Measurements from ENCODE around the gene AHDC1. TPM values are rescaled to one million over a fixed set of nuclear protein-coding genes. Genes with fewer than 3 reads are reported as not detected.

The AHDC1 gene
- total RNA-seq, 5 donors from 2014 or later (not counting 1 experiment from before 2014, with no cell fraction given), result 21.9 to 26.4 (median 23.1) TPM

- H3K27me3 ChIP-seq (replicated peaks in 1 of 2; ENCODE audit: control insufficient read depth in 2 of 2, extremely low read depth in 1 of 2, insufficient read depth in 2 of 2, low read length in 1 of 2), result no peaks in the 10 kb centered on the region
- H3K27me3 Mint-ChIP-seq, result no peaks in the 10 kb centered on the region
- no peak overlapping the region for H3K27ac Mint-ChIP-seq
- H3K4me3 ChIP-seq (ENCODE audit: control insufficient read depth in 1 of 2, extremely low read depth in 1 of 2, low read length in 1 of 2), result no peak overlapping the region
- ATAC-seq (replicated peaks in 1 of 4), result no peak
- H3K4me3 Mint-ChIP-seq, result no peak overlapping the region
- H3K4me1 Mint-ChIP-seq, result peaks cover 13 to 28% (median 23%) of the 10 kb centered on the region in 3 donors
- no peak for DNase-seq
- peaks cover 1 to 14% of the 10 kb centered on the region in 2 donors for H3K36me3 ChIP-seq (ENCODE audit: control insufficient read depth in 2 of 2, extremely low read depth in 1 of 2, insufficient read depth in 1 of 2, low read length in 1 of 2)
- ChIA-PET POLR2A (no interaction called here), CTCF (no interaction called here)
- H3K4me1 ChIP-seq (ENCODE audit: control insufficient read depth in 1 of 2, extremely low read depth in 1 of 2, insufficient read depth in 2 of 2, low read length in 2 of 2), result peaks cover 2 to 12% of the 10 kb centered on the region in 2 experiments
- 100% methylated on average over 1 of the region's 11 CpGs for WGBS (ENCODE audit: insufficient coverage)
- no peaks in the 10 kb centered on the region for H3K9me3 ChIP-seq
- peaks cover 15% of the 10 kb centered on the region for H3K36me3 Mint-ChIP-seq
- H3K9me3 Mint-ChIP-seq, result no peaks in the 10 kb centered on the region
- H3K27ac ChIP-seq (ENCODE audit: low read length), result no peak overlapping the region
Measured at GRCh38 chr1:27536767-27537166, 67.2 kb downstream of the AHDC1 start.

- Histone ChIP-seq H3K27ac (ENCODE audit: low read length) (no peak overlapping the region), H3K9me3 (no peaks in the 10 kb centered on the region), H3K4me1 (ENCODE audit: control insufficient read depth in 1 of 2, extremely low read depth in 1 of 2, insufficient read depth in 2 of 2, low read length in 2 of 2) (peaks cover 2 to 15% of the 10 kb centered on the region in 2 experiments), H3K36me3 (ENCODE audit: control insufficient read depth in 2 of 2, extremely low read depth in 1 of 2, insufficient read depth in 1 of 2, low read length in 1 of 2) (peaks cover 0 to 14% of the 10 kb centered on the region in 2 donors), H3K4me3 (ENCODE audit: control insufficient read depth in 1 of 2, extremely low read depth in 1 of 2, low read length in 1 of 2) (no peak overlapping the region), H3K27me3 (replicated peaks in 1 of 2; ENCODE audit: control insufficient read depth in 2 of 2, extremely low read depth in 1 of 2, insufficient read depth in 2 of 2, low read length in 1 of 2) (no peaks in the 10 kb centered on the region)
- no peak overlapping the region for H3K4me3 Mint-ChIP-seq
- H3K9me3 Mint-ChIP-seq, result no peaks in the 10 kb centered on the region
- no peak for DNase-seq
- H3K36me3 Mint-ChIP-seq, result peaks cover 15% of the 10 kb centered on the region
- H3K27ac Mint-ChIP-seq, result peak overlapping the region in 1 of 2 donors; percentile 39
- H3K27me3 Mint-ChIP-seq, result no peaks in the 10 kb centered on the region
- ChIA-PET POLR2A (no interaction called here), CTCF (no interaction called here)
- WGBS (ENCODE audit: insufficient coverage), result 93% methylated on average over 11 of the region's 15 CpGs
- peaks cover 13 to 30% (median 24%) of the 10 kb centered on the region in 3 donors for H3K4me1 Mint-ChIP-seq
- ATAC-seq (replicated peaks in 1 of 4), result no peak
Measured at GRCh38 chr1:27536010-27536757, 67.8 kb downstream of the AHDC1 start.

- Histone ChIP-seq H3K4me1 (ENCODE audit: control insufficient read depth in 1 of 2, extremely low read depth in 1 of 2, insufficient read depth in 2 of 2, low read length in 2 of 2) (peaks cover 2 to 15% of the 10 kb centered on the region in 2 experiments), H3K27me3 (replicated peaks in 1 of 2; ENCODE audit: control insufficient read depth in 2 of 2, extremely low read depth in 1 of 2, insufficient read depth in 2 of 2, low read length in 1 of 2) (no peaks in the 10 kb centered on the region), H3K36me3 (ENCODE audit: control insufficient read depth in 2 of 2, extremely low read depth in 1 of 2, insufficient read depth in 1 of 2, low read length in 1 of 2) (peaks cover 0 to 14% of the 10 kb centered on the region in 2 donors), H3K27ac (ENCODE audit: low read length) (no peak overlapping the region), H3K4me3 (ENCODE audit: control insufficient read depth in 1 of 2, extremely low read depth in 1 of 2, low read length in 1 of 2) (no peak overlapping the region), H3K9me3 (no peaks in the 10 kb centered on the region)
- ATAC-seq (replicated peaks in 1 of 4) (no peak), DNase-seq (no peak)
- POLR2A ChIA-PET, result no interaction called here
- WGBS (ENCODE audit: insufficient coverage), result no CpG with 5 or more reads among the region's 2 CpGs
- Mint-ChIP-seq H3K4me1 (peaks cover 13 to 26% (median 24%) of the 10 kb centered on the region in 3 donors), H3K4me3 (no peak overlapping the region), H3K27me3 (no peaks in the 10 kb centered on the region), H3K36me3 (peaks cover 15% of the 10 kb centered on the region), H3K9me3 (no peaks in the 10 kb centered on the region), H3K27ac (peak overlapping the region; percentile 15 to 39)
- CTCF ChIA-PET, result no interaction called here
Measured at GRCh38 chr1:27535386-27535785, 68.6 kb downstream of the AHDC1 start.

- ATAC-seq (replicated peaks in 1 of 4) (no peak), DNase-seq (no peak)
- H3K27me3 ChIP-seq (replicated peaks in 1 of 2; ENCODE audit: control insufficient read depth in 2 of 2, extremely low read depth in 1 of 2, insufficient read depth in 2 of 2, low read length in 1 of 2), result peaks cover 0 to 10% of the 10 kb centered on the region in 2 experiments
- no peaks in the 10 kb centered on the region for H3K9me3 ChIP-seq
- ChIA-PET POLR2A (no interaction called here), CTCF (no interaction called here)
- no peaks in the 10 kb centered on the region for H3K9me3 Mint-ChIP-seq
- no peak overlapping the region for H3K4me3 Mint-ChIP-seq
- 83% methylated on average over 14 of the region's 14 CpGs for WGBS (ENCODE audit: insufficient coverage)
- peak overlapping the region; percentile 65 to 76 for H3K27ac Mint-ChIP-seq
- H3K4me1 ChIP-seq (ENCODE audit: control insufficient read depth in 1 of 2, extremely low read depth in 1 of 2, insufficient read depth in 2 of 2, low read length in 2 of 2), result peaks cover 7 to 34% of the 10 kb centered on the region in 2 experiments
- peaks cover 24 to 39% (median 35%) of the 10 kb centered on the region in 3 donors for H3K4me1 Mint-ChIP-seq
- no peak overlapping the region for H3K4me3 ChIP-seq (ENCODE audit: control insufficient read depth in 1 of 2, extremely low read depth in 1 of 2, low read length in 1 of 2)
- peaks cover 15% of the 10 kb centered on the region for H3K36me3 Mint-ChIP-seq
- peaks cover 0 to 14% of the 10 kb centered on the region in 2 donors for H3K36me3 ChIP-seq (ENCODE audit: control insufficient read depth in 2 of 2, extremely low read depth in 1 of 2, insufficient read depth in 1 of 2, low read length in 1 of 2)
- peak overlapping the region; percentile 29 for H3K27ac ChIP-seq (ENCODE audit: low read length)
- no peaks in the 10 kb centered on the region for H3K27me3 Mint-ChIP-seq
Measured at GRCh38 chr1:27531959-27532685, 71.8 kb downstream of the AHDC1 start.

GRCh38 chr1:27530192-27530591 is 73.8 kb downstream of the AHDC1 start:
- CTCF ChIA-PET, result interaction anchor here in 1 of 2 donors (0.6 kb wide), 1 partner anchor 140 kb away, joined by 3 read pairs; no protein-coding TSS in a partner anchor
- no peak overlapping the region for H3K4me3 Mint-ChIP-seq

GRCh38 chr1:27529704-27530018 is 74.3 kb downstream of the AHDC1 start:
- H3K4me3 Mint-ChIP-seq, result peak overlapping the region in 2 of 3 donors; percentile 55 to 94
- ATAC-seq (replicated peaks in 1 of 4) (no peak), DNase-seq (no peak)
- peaks cover 0 to 16% of the 10 kb centered on the region in 2 experiments for H3K27me3 ChIP-seq (replicated peaks in 1 of 2; ENCODE audit: control insufficient read depth in 2 of 2, extremely low read depth in 1 of 2, insufficient read depth in 2 of 2, low read length in 1 of 2)
- no CpG with 5 or more reads among the region's 5 CpGs for WGBS (ENCODE audit: insufficient coverage)
- CTCF ChIA-PET, result interaction anchor here in 1 of 2 donors (0.6 kb wide), 1 partner anchor 140 kb away, joined by 3 read pairs; no protein-coding TSS in a partner anchor
- H3K36me3 ChIP-seq (ENCODE audit: control insufficient read depth in 2 of 2, extremely low read depth in 1 of 2, insufficient read depth in 1 of 2, low read length in 1 of 2), result peaks cover 0 to 12% of the 10 kb centered on the region in 2 donors
- no peaks in the 10 kb centered on the region for H3K9me3 Mint-ChIP-seq
- peak overlapping the region; percentile 40 to 86 for H3K27ac Mint-ChIP-seq
- H3K4me1 ChIP-seq (ENCODE audit: control insufficient read depth in 1 of 2, extremely low read depth in 1 of 2, insufficient read depth in 2 of 2, low read length in 2 of 2), result peaks cover 25 to 58% of the 10 kb centered on the region in 2 experiments
- H3K36me3 Mint-ChIP-seq, result peaks cover 15% of the 10 kb centered on the region
- no peak overlapping the region for H3K4me3 ChIP-seq (ENCODE audit: control insufficient read depth in 1 of 2, extremely low read depth in 1 of 2, low read length in 1 of 2)
- peaks cover 48 to 60% (median 59%) of the 10 kb centered on the region in 3 donors for H3K4me1 Mint-ChIP-seq
- H3K27me3 Mint-ChIP-seq, result no peaks in the 10 kb centered on the region
- no peak overlapping the region for H3K27ac ChIP-seq (ENCODE audit: low read length)
- POLR2A ChIA-PET, result no interaction called here
- H3K9me3 ChIP-seq, result no peaks in the 10 kb centered on the region

More at GRCh38 chr1:27530192-27530591, 73.8 kb downstream of the AHDC1 start:
- no peaks in the 10 kb centered on the region for H3K9me3 Mint-ChIP-seq
- Histone ChIP-seq H3K4me3 (ENCODE audit: control insufficient read depth in 1 of 2, extremely low read depth in 1 of 2, low read length in 1 of 2) (no peak overlapping the region), H3K9me3 (no peaks in the 10 kb centered on the region), H3K27ac (ENCODE audit: low read length) (no peak overlapping the region), H3K27me3 (replicated peaks in 1 of 2; ENCODE audit: control insufficient read depth in 2 of 2, extremely low read depth in 1 of 2, insufficient read depth in 2 of 2, low read length in 1 of 2) (peaks cover 0 to 16% of the 10 kb centered on the region in 2 experiments), H3K4me1 (ENCODE audit: control insufficient read depth in 1 of 2, extremely low read depth in 1 of 2, insufficient read depth in 2 of 2, low read length in 2 of 2) (peaks cover 21 to 53% of the 10 kb centered on the region in 2 experiments), H3K36me3 (ENCODE audit: control insufficient read depth in 2 of 2, extremely low read depth in 1 of 2, insufficient read depth in 1 of 2, low read length in 1 of 2) (peaks cover 0 to 14% of the 10 kb centered on the region in 2 donors)
- WGBS (ENCODE audit: insufficient coverage), result 100% methylated on average over 6 of the region's 10 CpGs
- H3K36me3 Mint-ChIP-seq, result peaks cover 15% of the 10 kb centered on the region
- POLR2A ChIA-PET, result no interaction called here
- no peaks in the 10 kb centered on the region for H3K27me3 Mint-ChIP-seq
- H3K4me1 Mint-ChIP-seq, result peaks cover 44 to 56% (median 54%) of the 10 kb centered on the region in 3 donors
- DNase-seq (no peak), ATAC-seq (replicated peaks in 1 of 4) (no peak)
- H3K27ac Mint-ChIP-seq, result peak overlapping the region in 1 of 2 donors; percentile 31

All from T-cell (primary cell).